Mammary epithelial cell (primary cell): ENCODE data around the gene NACC1.

Experiments used
- CTCF ChIP-seq, 2 donors: IDR thresholded peaks in 1 of 2; conservative IDR thresholded peaks in 1 of 2; 2 replicates each; pipeline ENCODE4 v1.5.1; 2011 to 2012; ENCODE audit warnings: inconsistent platforms in 2 of 2, low read length in 2 of 2, mild to moderate bottlenecking in 2 of 2, control low read depth in 1 of 2, low read depth in 1 of 2; ENCODE audit not compliant: insufficient read depth in 1 of 2; ENCODE audit errors: extremely low read depth in 1 of 2
- EZH2 ChIP-seq: IDR thresholded peaks from 2 replicates; pipeline ENCODE4 v1.6.1; 2012; ENCODE audit warnings: low read length, inconsistent platforms, borderline replicate concordance

GRCh38 chr19:13121551-13122274, 3.6 kb downstream of the NACC1 start:
- TF ChIP-seq CTCF (conservative IDR thresholded peaks at IDR 0.05 in 1 of 2, IDR thresholded peaks at IDR 0.05 in 1 of 2; ENCODE audit: extremely low read depth in 1 of 2, insufficient read depth in 1 of 2, low read depth in 1 of 2, low read length in 2 of 2) (no peak), EZH2 (no peak)
